Measurements from ENCODE around the gene RNF166. TPM values are rescaled to one million over a fixed set of nuclear protein-coding genes. Genes with fewer than 3 reads are reported as not detected.

The RNF166 gene
- total and polyA plus RNA-seq, 2 of the 13 experiments (the other 11 are each of a cell fraction or from before 2014, with no cell fraction given) = 21.4 to 23.0 TPM

- TF ChIP-seq ZNF83 (CRISPR knock-in tag; IDR thresholded peaks at IDR 0.05; ENCODE audit: borderline replicate concordance) (peak; percentile 55; the same call in 1 of the 2 replicates), ZSCAN30 (CRISPR knock-in tag; IDR thresholded peaks at IDR 0.05) (peak; percentile 87), ZFP91 (CRISPR knock-in tag; IDR thresholded peaks at IDR 0.05; ENCODE audit: borderline replicate concordance) (peak; percentile 93), ZBTB8A (CRISPR knock-in tag; IDR thresholded peaks at IDR 0.05; ENCODE audit: borderline replicate concordance, low read depth) (no peak), TERF1 (CRISPR knock-in tag; IDR thresholded peaks at IDR 0.05) (no peak), MEIS1 (CRISPR knock-in tag; IDR thresholded peaks at IDR 0.05; ENCODE audit: borderline replicate concordance) (peak; percentile 92; the same call in 1 of the 2 replicates), REST (IDR thresholded peaks at IDR 0.05; ENCODE audit: borderline replicate concordance in 1 of 2, low read depth in 1 of 2, low read length in 2 of 2) (peak in 1 of 2 experiments; percentile 38; a peak in 1 of 4 replicates), POGK (CRISPR knock-in tag; conservative IDR thresholded peaks at IDR 0.05) (peak; percentile 74), ARNT2 (CRISPR knock-in tag; IDR thresholded peaks at IDR 0.05; ENCODE audit: low read depth) (peak; percentile 26; the same call in 1 of the 2 replicates), ATF7 (IDR thresholded peaks at IDR 0.05) (no peak), ATF7 (CRISPR knock-in tag; IDR thresholded peaks at IDR 0.05) (peak; percentile 91), ZNF572 (CRISPR knock-in tag; IDR thresholded peaks at IDR 0.05) (no peak; the same call in 1 of the 2 replicates), FIP1L1 (IDR thresholded peaks at IDR 0.05; ENCODE audit: borderline replicate concordance, insufficient read depth, low read depth, low read length) (0 out of 2 replicates have a peak, but pooled peaks have one; percentile 60), NAIF1 (CRISPR knock-in tag; IDR thresholded peaks at IDR 0.05; ENCODE audit: borderline replicate concordance) (peak; percentile 87; the same call in 1 of the 2 replicates), YEATS2 (CRISPR knock-in tag; IDR thresholded peaks at IDR 0.05; ENCODE audit: borderline replicate concordance) (peak; percentile 95; the same call in 1 of the 2 replicates), DPF2 (CRISPR knock-in tag; IDR thresholded peaks at IDR 0.05; ENCODE audit: borderline replicate concordance, low read depth) (peak; percentile 78; the same call in 1 of the 2 replicates), MTF2 (CRISPR knock-in tag; IDR thresholded peaks at IDR 0.05; ENCODE audit: borderline replicate concordance) (no peak), RBFOX2 (IDR thresholded peaks at IDR 0.05; ENCODE audit: low read depth, low read length) (peak; percentile 75), ZNF143 (CRISPR knock-in tag; IDR thresholded peaks at IDR 0.05) (peak; percentile 69), PTBP1 (IDR thresholded peaks at IDR 0.05; ENCODE audit: low read depth, low read length, poor library complexity, severe bottlenecking) (peak; percentile 65)
Observed at GRCh38 chr16:88651276-88651988, 54.8 kb downstream of the RNF166 start (continued).
